Activated T-cell treated with anti-CD3 and anti-CD28 coated beads for 1 hour (primary cell): ENCODE data around the gene CALML5.

ENCODE experiments used
- DNase-seq: peaks from one replicate; pipeline ENCODE4 v3.0.0-alpha.2; 2020; ENCODE audit warnings: low read depth

CALML5 gene, protein sequence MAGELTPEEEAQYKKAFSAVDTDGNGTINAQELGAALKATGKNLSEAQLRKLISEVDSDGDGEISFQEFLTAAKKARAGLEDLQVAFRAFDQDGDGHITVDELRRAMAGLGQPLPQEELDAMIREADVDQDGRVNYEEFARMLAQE

DNA sequence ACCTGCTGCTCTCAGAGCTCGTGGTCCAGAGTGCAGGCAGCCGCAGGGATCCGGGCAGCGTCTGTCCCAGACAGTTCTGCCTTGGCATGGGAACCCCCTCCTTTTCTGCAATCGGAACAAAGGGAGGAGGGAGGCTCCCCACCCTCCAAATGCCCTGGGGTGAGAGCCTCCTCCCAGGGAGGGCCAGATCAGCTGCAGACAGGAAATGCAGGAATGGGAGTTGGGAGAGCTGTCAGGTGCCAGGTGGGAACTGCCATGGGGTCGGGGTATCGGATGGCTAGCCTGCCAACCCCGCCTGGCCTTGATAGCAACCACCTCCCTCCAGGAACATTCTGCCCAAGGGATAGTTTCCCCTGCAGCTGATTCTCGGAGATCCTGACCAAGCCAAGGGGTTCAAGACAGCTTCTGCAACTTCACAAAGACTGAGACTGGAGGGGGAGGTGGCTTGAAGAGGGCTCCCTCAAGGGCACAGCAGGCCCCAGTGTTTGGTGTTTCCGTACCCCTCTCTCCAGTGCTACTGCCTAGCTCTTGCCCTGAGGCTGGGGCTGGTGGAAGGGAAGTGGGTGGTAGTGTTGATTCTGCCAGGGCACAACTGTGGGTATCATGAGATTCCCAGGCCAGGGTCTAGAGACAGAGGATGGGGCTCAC lies at the start of gene CALML5:
TSS of gene CALML5 (minus strand) at position 78 of the 648 bp plus-strand sequence. CDS start 132 bp downstream, outside the sequence.
- DNase-seq = no peak

DNA sequence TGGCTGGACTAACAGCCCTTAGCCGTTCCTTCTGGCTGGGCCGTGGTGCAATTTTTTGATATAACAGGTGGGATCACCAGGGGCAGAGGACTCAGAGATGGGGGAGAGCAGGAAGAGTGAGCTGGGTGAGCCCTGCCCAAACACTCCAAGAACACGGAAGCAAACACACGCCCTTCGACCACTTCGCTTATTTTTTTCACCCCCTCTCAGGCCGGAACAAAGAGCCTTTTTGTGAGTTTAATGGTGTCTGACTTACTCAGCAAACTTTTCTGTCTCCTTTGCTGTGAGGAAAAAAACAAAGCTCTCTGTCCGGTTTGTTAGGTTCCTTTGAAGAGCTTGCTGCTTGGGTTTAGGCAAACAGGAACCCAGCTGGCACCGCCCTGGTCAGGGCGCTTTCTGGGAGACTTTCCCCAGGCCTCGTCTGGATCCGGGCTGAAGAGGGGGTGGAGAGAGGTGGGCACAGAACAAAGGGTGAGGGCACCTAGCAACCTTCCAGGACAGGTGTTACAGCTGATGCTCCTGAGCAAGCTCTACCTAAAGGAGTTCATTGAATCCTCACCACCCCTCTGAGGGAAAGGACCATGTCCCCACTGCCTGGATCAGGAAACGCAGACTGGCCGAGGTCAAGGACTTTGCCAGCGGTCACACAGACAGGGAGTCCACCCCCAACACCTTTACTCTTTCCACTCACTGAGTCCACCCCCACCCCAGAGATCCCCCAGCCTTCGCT lies 48.7 kb upstream of the CALML5 start:
- DNase-seq = no peak

DNA sequence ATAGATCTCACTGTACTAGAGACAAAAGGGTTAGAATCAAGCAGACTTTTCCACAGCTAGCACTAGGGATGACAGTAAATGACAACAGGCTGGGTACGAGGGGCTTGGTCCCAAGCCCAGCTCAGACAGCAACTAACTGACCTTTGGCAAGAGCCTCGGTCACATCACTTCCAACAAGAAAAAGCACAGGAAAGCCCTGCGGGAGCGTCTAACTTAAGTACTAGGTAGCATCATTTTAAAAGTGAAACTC lies 48.2 kb upstream of the CALML5 start:
- no peak for DNase-seq

DNA sequence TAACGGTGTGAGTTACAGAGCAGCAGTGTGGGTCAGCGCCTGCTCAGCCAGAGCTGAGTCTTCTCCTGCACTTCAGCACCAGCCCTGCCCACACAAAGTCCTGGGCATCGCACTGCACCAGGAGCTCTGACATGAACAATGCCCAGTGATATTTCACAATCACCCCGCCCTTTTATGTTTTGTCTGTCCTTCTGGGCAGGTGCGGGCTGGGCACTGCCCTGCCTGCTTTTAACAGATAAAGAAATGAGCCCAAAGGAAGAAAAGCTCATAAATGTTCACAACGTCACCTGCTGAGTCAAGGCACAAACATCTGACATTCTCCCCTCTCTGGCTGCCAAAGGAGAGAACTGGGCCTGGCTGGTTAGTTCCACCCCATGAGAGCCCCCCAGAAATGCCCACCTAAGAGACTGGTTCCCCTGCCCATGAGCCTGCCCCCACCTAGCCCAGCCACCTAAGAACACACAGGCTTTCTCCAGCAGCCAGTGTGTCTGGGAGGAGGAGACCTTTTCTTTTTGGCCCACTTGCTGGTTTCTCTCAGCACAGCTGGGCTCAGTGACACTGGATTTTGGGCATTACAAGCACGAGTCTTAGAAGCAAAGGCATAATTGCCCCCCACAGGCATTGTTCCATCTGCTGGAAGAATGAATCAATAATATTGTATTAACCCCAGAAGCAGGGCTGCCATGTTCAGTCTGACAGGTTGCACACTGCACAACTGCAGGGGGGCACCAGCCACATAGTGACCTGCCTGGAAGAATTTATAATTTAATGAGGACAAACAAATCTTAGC lies 47.7 kb upstream of the CALML5 start:
- no peak for DNase-seq

DNA sequence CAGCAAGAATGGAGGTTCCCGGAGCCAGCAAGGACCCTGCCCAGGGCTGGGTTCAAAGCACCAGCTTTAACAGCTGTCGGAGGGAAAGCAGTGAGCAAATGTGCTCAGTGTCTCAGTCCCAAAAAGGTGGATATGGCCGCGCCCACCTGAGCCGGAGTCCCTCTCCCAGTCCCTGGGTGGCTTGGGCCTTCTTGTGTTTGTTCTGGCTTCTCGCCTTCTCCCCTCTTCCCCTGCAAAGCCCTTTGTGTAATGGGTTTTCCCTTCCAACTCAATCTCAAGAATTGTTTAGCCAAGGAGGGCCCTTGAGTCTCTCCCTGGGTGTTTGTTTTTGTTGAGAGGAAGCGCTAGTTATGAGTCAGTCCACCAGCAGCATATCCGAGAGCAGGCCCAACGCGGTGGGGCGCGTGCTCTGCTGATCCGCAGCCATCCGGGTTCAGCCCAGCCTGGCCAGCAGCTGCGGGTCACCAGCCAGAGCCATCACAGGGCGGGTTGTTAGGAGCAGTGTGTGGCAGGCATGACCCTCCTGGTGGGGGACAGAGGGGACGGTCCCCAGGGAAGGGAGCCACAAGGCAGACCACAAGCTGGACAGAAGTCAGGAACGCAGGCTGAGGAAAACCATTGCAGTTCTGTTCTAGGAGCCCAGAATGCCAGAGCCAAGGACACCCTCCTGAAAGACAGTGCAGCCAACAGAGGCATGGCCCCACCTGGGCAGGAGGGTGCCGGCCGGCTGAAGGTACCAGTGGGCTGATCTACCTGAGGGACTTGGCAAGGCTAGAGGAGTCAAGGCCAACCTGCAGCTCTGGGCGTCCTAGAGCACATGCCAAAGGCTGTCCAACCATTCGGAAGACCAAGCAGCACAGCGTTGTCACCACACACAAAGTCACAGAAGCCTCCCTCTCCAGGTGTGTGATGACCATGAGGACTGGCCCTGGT lies 46.7 kb upstream of the CALML5 start:
- no peak for DNase-seq

DNA sequence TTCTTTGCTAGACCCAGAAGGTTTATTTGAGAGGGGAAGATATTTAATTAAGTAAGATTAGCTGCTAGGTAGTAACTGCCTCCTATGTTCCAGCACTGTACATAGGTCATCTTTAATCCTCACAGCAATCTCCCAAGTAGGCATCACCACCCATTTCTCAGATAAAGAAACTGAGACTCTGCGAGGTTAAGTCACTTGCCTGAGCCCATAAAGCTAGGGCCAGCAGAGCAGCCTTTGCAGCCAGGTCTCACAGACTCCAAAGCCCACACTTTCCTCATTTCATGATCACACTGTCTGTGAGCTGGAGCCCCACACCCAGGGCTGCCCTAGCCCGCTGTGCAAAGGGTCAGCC lies 46.0 kb upstream of the CALML5 start:
- DNase-seq = no peak

DNA sequence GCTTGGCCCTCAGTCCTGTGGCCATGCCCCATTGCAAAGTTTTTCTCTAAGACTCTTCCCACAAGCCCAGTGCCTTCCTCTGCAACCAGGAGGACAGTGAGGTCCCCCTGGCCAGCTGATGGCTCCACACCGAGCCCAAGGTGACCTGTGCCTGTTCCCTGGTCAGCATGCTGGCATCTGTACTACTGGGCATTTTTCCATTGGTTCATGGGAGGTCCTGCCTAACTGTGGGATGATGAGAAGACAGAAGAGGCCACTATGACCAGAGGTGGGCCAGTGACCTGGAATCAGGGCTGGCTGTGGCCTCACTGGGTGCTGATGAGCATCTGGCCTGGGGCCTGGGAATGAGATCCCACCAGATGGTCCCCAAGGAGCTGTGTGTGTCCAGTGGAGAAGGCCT lies 45.6 kb upstream of the CALML5 start:
- no peak for DNase-seq

DNA sequence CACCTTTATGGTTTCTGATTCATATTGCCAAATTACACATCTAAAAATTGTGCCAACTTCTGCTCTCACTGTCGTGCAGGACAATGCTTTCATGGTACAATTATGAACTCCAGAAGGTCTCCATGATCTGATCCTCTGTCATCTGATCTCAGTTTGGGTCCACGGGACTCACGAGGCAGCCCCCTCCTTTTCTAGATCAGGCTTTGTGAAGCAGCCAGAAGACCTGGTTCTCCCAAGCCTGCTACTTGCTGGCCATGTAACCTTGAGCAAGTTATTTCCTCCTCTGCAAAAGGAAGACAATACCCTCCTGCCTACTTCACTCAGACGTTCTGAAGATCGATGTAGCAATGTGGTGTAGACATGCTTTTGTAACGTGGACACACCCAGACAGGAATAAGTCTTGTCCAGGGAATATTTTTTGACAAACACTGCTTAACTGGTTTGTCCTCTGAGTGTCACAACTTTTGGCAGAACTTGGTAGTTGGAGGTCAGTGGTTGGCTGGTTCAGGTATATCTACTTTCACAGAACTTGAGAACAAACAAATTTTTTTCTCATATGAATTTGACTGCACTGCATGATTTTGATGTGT lies 44.9 kb upstream of the CALML5 start:
- DNase-seq = no peak

DNA sequence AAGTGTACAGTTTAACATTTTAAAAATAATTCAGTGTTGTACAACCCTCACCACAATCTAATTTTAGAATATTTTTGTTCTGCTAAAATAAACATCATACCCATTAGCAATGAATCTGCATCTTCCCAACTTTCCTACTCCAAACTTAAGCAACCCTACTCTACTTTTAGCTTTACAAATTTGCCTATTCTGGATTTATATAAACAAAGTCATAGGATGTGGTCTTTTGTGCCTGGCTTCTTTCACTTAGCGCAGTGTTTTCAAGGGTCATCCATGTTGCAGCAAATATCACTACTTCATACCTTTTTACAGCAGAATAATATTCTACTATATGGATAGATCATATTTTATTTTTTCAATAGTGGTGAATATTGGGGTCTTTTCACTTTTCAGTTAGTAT lies 44.3 kb upstream of the CALML5 start:
- DNase-seq = no peak

DNA sequence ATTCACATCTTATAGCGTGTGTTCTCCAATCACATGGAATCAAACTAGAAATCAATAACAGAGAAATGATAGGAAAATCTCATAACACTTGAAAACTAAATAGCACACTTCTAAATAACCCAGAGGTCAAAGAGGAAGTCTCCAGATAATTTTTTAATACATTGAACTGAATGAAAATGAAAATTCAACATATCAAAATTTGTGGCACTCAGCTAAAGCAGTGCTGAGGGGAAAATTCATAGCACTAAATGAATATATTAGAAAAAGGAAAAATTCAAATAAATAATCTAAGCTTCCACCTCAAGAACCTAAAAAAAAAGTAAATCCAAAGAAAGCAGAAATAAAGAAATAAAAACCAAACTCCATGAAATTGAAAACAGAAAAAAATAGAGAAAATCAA lies 42.7 kb upstream of the CALML5 start:
- DNase-seq = no peak

DNA sequence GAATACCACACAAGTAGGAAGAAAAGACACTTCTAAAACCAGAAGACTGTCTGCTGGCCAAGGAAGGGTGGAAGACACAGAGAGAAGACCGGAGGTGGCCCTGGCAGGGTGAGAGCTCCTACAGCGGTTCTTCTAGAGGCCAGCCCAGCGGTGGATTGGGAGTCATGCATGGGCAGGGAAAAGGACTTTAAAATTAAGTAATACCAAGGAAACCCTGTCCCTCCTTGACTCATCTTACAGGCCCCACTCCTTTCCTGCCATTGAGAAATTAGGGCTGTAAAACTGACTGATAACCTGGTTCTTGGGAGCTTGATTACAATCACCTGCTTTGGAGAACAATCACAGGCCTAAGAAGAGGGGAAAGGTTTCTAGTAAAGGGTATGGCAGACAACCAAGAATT lies 41.5 kb upstream of the CALML5 start:
- DNase-seq = no peak

DNA sequence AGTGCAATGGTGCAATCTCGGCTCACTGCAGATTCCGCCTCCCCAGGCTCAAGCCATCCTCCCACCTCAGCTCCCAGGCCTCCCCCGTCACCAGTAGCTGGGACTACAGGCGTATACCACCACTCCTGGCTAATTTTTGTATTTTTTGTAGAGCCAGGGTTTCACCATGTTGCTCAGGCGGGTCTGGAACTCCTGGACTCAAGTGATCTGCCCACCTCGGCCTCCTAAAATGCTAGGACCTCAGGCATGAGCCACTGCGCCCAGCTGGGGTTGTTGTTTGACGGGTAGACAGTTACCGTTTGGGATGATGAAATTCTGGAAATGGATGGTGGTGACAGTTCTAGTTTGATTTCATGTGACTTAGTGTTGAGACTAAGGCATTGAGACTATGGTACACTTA lies 40.7 kb upstream of the CALML5 start:
- DNase-seq = no peak

DNA sequence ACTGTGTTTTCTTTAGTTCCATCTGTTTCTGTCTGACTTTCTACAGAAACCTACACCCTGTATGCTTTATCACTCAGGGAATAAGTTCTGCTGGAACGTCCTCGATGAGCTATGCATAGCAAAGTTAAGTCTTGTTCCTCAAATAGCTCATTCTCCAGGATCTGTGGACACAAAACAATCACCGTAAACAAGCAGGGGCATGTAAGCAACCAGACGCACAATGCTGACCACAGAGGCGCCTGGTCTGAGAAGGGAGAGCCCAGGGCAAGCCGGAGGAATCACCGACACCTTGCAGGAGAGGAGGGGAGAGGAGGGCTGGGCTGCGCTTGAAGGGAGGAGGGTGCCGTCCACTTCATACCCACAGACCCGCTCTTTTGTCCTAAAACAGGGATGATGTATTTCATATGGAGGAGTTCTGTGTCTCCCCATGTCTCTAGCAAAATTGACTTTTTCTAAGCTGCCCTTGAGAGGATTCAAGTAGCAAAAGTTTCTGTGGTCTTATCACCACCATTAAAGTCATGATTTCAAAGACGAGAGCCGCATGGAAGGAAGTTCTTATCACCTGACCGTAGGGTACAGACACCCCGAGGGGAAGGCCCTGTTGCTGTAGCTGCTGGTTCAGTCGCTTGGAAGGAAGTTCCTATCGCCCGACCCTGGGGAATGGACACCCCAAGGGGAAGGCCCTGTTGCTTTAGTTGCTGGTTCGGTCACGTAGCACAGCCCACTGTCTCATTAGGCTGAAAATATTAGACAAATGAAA lies 39.7 kb upstream of the CALML5 start:
- DNase-seq = no peak

DNA sequence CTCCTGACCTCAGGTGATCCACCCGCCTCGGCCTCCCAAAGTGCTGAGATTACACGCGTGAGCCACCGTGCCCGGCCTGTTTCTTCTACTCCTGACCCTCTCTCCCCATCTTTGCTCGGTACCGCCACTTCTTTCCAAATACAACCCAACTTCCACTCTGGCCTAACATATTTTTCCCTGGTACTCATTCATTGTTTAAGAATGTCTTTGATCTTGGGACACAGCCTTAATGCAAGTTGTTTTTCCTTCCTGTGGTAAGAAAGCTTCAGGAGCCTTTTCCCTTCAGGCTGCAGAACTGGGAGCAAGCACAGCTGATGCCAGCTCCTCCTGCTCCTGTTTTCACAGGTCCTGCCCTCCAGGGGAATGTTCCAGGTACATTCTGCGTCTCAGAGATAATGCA lies 39.1 kb upstream of the CALML5 start:
- DNase-seq = no peak

DNA sequence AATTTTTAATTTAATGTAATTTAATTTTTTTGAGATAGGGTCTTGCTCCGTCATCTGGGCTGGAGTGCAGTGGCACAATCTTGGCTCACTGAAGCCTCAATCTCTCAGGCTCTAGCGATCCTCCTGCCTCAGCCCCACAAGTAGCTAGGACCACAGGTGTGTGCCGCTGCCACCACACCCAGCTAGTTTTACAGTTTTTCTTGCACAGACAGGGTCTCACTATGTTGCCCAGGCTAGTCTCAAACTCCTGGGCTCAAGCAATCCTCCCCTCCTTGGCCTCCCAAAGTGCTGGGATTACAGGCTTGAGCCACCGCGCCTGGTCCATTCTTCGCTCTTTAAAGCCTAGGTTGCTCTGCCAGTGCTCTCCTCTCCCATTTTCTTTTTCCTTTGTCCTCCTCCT lies 38.3 kb upstream of the CALML5 start:
- DNase-seq = no peak

DNA sequence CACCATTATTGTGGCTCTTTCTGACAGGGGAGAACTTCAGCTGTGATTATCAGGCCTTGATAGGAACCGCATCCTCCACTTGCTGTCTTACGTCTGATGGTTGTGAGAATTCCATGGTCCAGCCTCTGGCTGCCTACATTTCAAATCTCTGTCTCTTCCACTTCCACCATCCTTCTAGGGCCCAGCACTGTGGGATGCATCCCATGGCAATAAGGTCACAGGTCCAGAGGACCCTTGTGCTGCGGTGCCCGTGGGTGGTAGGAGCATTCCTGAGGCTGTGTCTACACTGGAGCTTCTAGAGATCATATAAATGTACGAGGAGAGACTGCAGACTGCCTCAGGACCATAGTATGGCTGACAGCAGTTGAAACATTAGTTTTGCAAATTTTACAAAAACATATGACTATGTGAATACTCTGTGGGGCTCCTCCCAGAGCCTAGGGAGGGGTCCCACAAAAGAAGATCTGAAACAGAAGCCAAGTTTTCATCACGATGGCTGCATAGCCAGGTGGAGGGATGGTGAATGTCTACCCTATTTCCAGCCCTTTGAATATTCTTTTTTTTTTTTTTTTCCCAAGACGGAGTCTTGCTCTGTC lies 37.2 kb upstream of the CALML5 start:
- no peak for DNase-seq

DNA sequence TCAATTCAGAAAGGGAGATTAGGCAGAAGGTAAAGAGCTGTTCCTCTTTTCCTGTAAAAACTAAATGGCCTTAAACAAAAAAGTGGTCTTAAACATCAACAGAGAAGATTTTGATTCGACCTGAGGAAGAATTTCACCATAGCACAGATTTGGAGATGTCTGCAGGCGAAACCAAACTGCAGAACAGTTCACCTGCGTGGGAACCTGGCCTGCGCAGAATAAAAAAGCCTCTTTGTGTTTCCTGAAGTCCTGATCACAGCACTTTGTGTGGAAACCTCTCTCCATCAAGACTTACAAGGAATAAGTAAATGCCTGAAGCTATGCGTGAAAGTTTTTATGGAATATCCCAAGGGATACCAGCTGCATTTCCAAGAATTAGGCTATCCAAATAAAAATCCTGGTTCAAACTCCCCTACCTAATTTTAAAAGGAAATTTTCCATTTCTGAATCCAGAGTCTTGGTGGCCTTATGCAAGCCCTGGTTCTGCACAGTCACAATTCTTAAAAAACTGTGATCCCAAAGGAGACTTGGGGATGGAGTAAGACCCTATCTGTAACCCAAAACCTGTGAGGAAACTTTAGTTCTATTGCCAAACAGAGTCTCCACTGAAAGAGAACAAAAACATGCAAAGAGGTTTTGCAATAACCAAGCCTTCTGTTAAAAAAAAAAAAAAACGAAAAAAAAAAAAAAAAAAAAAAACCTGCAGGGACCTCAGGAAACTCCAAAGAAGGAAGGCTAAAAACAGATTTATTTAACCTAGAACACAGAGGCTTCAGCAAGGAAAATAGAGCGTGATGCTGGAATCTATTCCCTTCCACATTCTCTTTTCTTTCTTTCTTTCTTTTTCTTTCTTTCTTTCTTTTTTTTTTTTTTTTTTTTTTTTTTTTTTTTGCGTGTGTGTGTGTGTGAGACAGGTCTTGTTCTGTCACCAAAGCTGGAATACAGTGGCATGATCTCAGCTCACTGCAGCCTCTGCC lies 35.8 kb upstream of the CALML5 start:
- no peak for DNase-seq

DNA sequence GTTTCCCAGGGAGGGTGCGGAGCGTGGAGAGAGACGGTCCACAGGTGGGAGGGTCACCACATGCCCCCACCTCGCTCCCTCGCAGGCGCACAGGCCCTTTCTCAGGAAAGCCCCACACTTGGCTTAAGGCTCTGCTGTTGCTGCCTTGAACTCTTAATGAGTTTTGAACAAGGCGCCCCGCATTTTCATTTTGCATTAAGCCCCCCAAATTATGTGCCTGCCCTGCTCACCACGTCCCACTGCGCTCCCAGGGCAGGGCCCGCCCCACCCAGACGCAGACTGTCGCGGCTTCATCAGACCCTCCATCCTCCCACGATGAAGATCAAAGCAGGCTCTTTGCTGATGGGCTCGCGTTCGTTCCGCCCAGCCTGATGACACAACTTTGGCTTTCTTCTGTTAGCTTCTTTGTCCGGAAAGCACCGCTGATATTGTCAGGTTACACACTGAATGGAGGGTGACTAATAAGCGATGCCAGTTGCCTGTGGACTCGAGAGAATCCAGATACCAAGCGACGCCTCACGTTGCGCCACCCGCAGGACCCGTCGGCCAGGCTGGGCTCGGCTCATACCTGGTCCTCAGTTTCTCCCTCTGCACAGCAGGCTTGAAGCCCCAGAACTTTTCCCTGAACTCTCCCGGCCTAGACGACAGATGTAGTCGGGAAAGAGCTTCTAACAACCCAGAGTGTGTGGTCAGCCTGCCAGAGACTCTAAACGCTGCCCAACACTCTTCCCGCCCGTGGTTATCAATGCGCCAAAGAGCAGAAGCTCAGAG lies 34.9 kb upstream of the CALML5 start:
- DNase-seq = no peak
